GM23338 (cell line): ENCODE results near the gene PPM1N. TPM values are rescaled to one million over a fixed set of nuclear protein-coding genes. Genes with fewer than 3 reads are reported as not detected.

Source experiments
- CREB1 ChIP-seq: fragments of 250-450 bp; sonication (Bioruptor Pico); IDR thresholded peaks from 2 replicates; pipeline ENCODE4 v1.5.0; 2020; ENCODE audit warnings: low read depth, mild to moderate bottlenecking, moderate library complexity
- EZH2 ChIP-seq: fragments of 200-600 bp; sonication (generic); IDR thresholded peaks from one replicate; pipeline ENCODE4 v1.8.0; 2017; ENCODE audit warnings: antibody characterized with exemption, mild to moderate bottlenecking, low read depth; ENCODE audit not compliant: unreplicated experiment
- EZH2phosphoT487 ChIP-seq: fragments of 200-600 bp; sonication (generic); IDR thresholded peaks from one replicate; pipeline ENCODE4 v1.8.1; 2018; ENCODE audit warnings: antibody characterized with exemption; ENCODE audit not compliant: unreplicated experiment
- JUNB ChIP-seq: IDR thresholded peaks from one replicate; pipeline ENCODE4 v1.6.1; 2016; ENCODE audit warnings: antibody characterized with exemption; ENCODE audit not compliant: unreplicated experiment
- NANOG ChIP-seq: IDR thresholded peaks from 2 replicates; pipeline ENCODE4 v1.6.1; 2016; ENCODE audit warnings: antibody characterized with exemption, borderline replicate concordance
- POLR2AphosphoS5 ChIP-seq: IDR thresholded peaks from 2 replicates; pipeline ENCODE4 v1.6.1; 2016; ENCODE audit warnings: antibody characterized with exemption, low read depth
- STAT1 ChIP-seq: IDR thresholded peaks from one replicate; pipeline ENCODE4 v1.6.1; 2016; ENCODE audit warnings: antibody characterized with exemption; ENCODE audit not compliant: unreplicated experiment
- ZNF331 ChIP-seq: fragments of 250-450 bp; sonication (Bioruptor Pico); IDR thresholded peaks from 2 replicates; pipeline ENCODE4 v1.5.0; 2020; ENCODE audit warnings: low read depth, mild to moderate bottlenecking, moderate library complexity
- polyA plus RNA-seq: library from polyadenylated mRNA; unstranded; fragments of >200 nt; fragmentation: Nextera tagmentation; extraction: Ambion mirVana; gene quantifications from 2 replicates; pipeline ENCODE4 v1.2.1, GENCODE V29; 2016
- total RNA-seq: library from RNA; depleted of rRNA; stranded (reverse); fragments of >200 nt; shearing (Covaris generic); gene quantifications from 2 replicates; pipeline ENCODE4 v1.2.3, GENCODE V29; 2014
- TF ChIP-seq, protein P1 (sequence below): fragments of 250-450 bp; sonication (Bioruptor Pico); IDR thresholded peaks from 2 replicates; pipeline ENCODE4 v1.5.0; 2020; ENCODE audit warnings: mild to moderate bottlenecking, moderate library complexity
- TF ChIP-seq, protein P2 (sequence below), 2 experiments: fragments of 200-600 bp in 1 of 2; sonication (generic) in 1 of 2; conservative IDR thresholded peaks; 2 replicates each; pipeline versions ENCODE4 v1.5.1 to v1.6.1; 2016 to 2017; ENCODE audit warnings: antibody characterized with exemption in 2 of 2, low read depth in 2 of 2, mild to moderate bottlenecking in 2 of 2, moderate library complexity in 1 of 2
- TF ChIP-seq, protein P3 (sequence below): IDR thresholded peaks from 2 replicates; pipeline ENCODE4 v1.6.1; 2016; ENCODE audit warnings: antibody characterized with exemption

The PPM1N gene
- total and polyA plus RNA-seq, 2 experiments from 2014 or later = 15.2 to 25.1 TPM

DNA sequence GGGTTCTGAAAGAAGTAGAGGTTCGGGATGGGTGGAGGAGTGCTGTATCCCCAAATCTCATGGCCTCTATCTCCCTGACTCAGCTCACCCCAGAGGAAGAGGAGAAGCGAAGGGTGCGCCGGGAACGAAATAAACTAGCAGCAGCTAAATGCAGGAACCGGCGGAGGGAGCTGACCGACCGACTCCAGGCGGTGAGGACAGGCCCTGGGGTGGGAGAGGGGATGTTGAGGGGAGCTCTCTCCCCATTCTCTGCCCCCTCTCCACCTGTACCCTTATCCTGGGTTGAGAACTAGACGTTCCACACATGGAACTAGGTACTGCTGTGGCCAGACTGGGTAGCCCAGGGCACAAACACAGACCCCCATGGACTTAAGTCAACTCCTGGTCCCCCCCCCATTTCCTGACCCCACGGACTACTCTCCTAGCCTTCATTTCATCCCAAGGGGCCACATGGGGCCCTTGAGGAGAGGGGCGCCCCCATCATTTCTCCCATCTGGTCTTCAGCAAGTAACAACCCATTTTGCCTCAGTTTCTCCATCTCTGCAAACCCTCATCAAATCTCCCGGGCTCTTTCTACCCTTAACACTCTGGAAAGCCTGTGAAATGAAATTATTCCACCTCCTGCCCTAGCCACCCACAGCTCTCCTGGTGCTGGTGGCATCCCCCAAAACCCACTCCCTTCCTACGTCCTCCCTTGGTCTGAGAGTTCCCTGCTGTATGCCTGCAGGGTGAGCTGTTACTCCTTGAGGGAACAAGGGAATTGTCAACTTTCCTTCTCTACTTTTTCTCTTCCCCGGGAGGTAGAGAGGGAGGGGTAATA, 26.9 kb upstream of the PPM1N start (continued):
- TF ChIP-seq, protein P1, sequence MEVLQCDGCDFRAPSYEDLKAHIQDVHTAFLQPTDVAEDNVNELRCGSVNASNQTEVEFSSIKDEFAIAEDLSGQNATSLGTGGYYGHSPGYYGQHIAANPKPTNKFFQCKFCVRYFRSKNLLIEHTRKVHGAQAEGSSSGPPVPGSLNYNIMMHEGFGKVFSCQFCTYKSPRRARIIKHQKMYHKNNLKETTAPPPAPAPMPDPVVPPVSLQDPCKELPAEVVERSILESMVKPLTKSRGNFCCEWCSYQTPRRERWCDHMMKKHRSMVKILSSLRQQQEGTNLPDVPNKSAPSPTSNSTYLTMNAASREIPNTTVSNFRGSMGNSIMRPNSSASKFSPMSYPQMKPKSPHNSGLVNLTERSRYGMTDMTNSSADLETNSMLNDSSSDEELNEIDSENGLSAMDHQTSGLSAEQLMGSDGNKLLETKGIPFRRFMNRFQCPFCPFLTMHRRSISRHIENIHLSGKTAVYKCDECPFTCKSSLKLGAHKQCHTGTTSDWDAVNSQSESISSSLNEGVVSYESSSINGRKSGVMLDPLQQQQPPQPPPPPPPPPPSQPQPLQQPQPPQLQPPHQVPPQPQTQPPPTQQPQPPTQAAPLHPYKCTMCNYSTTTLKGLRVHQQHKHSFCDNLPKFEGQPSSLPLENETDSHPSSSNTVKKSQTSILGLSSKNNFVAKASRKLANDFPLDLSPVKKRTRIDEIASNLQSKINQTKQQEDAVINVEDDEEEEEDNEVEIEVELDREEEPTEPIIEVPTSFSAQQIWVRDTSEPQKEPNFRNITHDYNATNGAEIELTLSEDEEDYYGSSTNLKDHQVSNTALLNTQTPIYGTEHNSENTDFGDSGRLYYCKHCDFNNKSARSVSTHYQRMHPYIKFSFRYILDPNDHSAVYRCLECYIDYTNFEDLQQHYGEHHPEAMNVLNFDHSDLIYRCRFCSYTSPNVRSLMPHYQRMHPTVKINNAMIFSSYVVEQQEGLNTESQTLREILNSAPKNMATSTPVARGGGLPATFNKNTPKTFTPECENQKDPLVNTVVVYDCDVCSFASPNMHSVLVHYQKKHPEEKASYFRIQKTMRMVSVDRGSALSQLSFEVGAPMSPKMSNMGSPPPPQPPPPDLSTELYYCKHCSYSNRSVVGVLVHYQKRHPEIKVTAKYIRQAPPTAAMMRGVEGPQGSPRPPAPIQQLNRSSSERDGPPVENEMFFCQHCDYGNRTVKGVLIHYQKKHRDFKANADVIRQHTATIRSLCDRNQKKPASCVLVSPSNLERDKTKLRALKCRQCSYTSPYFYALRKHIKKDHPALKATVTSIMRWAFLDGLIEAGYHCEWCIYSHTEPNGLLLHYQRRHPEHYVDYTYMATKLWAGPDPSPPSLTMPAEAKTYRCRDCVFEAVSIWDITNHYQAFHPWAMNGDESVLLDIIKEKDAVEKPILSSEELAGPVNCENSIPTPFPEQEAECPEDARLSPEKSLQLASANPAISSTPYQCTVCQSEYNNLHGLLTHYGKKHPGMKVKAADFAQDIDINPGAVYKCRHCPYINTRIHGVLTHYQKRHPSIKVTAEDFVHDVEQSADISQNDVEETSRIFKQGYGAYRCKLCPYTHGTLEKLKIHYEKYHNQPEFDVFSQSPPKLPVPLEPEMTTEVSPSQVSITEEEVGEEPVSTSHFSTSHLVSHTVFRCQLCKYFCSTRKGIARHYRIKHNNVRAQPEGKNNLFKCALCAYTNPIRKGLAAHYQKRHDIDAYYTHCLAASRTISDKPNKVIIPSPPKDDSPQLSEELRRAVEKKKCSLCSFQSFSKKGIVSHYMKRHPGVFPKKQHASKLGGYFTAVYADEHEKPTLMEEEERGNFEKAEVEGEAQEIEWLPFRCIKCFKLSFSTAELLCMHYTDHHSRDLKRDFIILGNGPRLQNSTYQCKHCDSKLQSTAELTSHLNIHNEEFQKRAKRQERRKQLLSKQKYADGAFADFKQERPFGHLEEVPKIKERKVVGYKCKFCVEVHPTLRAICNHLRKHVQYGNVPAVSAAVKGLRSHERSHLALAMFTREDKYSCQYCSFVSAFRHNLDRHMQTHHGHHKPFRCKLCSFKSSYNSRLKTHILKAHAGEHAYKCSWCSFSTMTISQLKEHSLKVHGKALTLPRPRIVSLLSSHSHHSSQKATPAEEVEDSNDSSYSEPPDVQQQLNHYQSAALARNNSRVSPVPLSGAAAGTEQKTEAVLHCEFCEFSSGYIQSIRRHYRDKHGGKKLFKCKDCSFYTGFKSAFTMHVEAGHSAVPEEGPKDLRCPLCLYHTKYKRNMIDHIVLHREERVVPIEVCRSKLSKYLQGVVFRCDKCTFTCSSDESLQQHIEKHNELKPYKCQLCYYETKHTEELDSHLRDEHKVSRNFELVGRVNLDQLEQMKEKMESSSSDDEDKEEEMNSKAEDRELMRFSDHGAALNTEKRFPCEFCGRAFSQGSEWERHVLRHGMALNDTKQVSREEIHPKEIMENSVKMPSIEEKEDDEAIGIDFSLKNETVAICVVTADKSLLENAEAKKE = no peak
- TF ChIP-seq POLR2AphosphoS5 = no peak
- TF ChIP-seq JUNB = no peak
- TF ChIP-seq, protein P2, sequence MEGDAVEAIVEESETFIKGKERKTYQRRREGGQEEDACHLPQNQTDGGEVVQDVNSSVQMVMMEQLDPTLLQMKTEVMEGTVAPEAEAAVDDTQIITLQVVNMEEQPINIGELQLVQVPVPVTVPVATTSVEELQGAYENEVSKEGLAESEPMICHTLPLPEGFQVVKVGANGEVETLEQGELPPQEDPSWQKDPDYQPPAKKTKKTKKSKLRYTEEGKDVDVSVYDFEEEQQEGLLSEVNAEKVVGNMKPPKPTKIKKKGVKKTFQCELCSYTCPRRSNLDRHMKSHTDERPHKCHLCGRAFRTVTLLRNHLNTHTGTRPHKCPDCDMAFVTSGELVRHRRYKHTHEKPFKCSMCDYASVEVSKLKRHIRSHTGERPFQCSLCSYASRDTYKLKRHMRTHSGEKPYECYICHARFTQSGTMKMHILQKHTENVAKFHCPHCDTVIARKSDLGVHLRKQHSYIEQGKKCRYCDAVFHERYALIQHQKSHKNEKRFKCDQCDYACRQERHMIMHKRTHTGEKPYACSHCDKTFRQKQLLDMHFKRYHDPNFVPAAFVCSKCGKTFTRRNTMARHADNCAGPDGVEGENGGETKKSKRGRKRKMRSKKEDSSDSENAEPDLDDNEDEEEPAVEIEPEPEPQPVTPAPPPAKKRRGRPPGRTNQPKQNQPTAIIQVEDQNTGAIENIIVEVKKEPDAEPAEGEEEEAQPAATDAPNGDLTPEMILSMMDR (conservative IDR thresholded peaks at IDR 0.05; ENCODE audit: low read depth in 2 of 2) = no peak
- no peak for TF ChIP-seq EZH2phosphoT487
- TF ChIP-seq ZNF331 = no peak
- TF ChIP-seq EZH2 = no peak
- TF ChIP-seq NANOG = no peak
- no peak for TF ChIP-seq STAT1
- no peak for TF ChIP-seq CREB1
- TF ChIP-seq, protein P3, sequence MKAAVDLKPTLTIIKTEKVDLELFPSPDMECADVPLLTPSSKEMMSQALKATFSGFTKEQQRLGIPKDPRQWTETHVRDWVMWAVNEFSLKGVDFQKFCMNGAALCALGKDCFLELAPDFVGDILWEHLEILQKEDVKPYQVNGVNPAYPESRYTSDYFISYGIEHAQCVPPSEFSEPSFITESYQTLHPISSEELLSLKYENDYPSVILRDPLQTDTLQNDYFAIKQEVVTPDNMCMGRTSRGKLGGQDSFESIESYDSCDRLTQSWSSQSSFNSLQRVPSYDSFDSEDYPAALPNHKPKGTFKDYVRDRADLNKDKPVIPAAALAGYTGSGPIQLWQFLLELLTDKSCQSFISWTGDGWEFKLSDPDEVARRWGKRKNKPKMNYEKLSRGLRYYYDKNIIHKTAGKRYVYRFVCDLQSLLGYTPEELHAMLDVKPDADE = no peak
